C4-2B (cell line): ENCODE results near the gene IMPDH2.

ENCODE experiments used
- ZFX ChIP-seq: fragments of 450-650 bp; IDR thresholded peaks from 2 replicates; pipeline ENCODE4 v1.6.1; 2017
- TF ChIP-seq, protein P1 (sequence below): fragments of 450-650 bp; conservative IDR thresholded peaks from 2 replicates; pipeline ENCODE4 v1.5.1; 2017; ENCODE audit warnings: mild to moderate bottlenecking

DNA sequence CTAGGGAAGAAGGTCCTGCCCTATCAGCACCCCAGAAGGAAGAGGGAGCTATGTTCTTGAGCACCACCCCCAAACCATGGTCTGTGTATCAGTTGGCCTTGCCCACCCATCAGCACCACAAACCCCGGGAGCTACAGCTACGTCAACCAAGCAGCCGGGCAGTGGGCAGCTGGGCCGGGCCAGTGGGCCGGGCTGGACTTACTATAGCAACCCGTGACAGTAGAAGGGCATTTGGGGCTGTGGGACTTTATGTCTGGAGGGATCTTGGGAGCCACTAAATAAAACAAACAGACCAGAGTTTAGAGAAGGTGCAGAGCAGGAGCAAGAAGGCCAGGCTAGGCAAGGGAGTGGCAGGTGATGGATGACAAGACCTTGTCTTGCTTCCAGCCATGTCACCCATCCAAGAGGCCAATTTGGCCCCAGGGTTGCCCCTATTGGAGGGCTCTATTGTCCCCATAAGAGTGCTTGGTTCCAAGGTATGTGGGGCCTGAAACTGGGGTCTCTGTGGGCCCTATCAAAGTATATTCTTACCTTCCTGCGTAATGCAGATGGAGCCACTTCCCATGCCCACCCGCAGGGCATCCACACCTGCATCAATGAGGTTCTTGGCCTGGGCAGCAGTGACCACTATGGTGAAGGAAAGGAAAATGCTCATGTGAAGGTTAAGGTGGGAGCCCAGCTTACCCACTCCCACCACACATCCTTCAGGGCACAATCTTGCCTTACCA lies 3.2 kb downstream of the IMPDH2 start:
- TF ChIP-seq, protein P1, sequence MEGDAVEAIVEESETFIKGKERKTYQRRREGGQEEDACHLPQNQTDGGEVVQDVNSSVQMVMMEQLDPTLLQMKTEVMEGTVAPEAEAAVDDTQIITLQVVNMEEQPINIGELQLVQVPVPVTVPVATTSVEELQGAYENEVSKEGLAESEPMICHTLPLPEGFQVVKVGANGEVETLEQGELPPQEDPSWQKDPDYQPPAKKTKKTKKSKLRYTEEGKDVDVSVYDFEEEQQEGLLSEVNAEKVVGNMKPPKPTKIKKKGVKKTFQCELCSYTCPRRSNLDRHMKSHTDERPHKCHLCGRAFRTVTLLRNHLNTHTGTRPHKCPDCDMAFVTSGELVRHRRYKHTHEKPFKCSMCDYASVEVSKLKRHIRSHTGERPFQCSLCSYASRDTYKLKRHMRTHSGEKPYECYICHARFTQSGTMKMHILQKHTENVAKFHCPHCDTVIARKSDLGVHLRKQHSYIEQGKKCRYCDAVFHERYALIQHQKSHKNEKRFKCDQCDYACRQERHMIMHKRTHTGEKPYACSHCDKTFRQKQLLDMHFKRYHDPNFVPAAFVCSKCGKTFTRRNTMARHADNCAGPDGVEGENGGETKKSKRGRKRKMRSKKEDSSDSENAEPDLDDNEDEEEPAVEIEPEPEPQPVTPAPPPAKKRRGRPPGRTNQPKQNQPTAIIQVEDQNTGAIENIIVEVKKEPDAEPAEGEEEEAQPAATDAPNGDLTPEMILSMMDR: no peak
- no peak for TF ChIP-seq ZFX
